Activated T-cell treated with anti-CD3 and anti-CD28 coated beads, Interleukin-2, amount 50 U/mL, for 4 hours (primary cell): ENCODE data around the gene IL36B. TPM values are rescaled to one million over a fixed set of nuclear protein-coding genes. Genes with fewer than 3 reads are reported as not detected.
"Not testable (repeated sequence)": the region's sequence is repeated elsewhere in the genome, so short reads cannot be mapped to it uniquely, and the experiment has no call there.

ENCODE experiments used
- ATAC-seq, 2 donors: fragments of 200-7000 bp; cut with Tn5 transposase; one replicate each; pipeline ENCODE4 v1.10.0; 2021
- DNase-seq: peaks from one replicate; pipeline ENCODE4 v3.0.0-alpha.2; 2020
- H3K27me3 Mint-ChIP-seq: one replicate; pipeline ENCODE4 v1.8.0; 2021; ENCODE audit warnings: low read depth, mixed read lengths
- H3K36me3 Mint-ChIP-seq: one replicate; pipeline ENCODE4 v1.8.0; 2022; ENCODE audit warnings: mixed read lengths; ENCODE audit not compliant: insufficient read depth
- H3K4me1 Mint-ChIP-seq: one replicate; pipeline ENCODE4 v1.8.0; 2021; ENCODE audit warnings: low read depth, mixed read lengths
- H3K4me3 Mint-ChIP-seq: one replicate; pipeline ENCODE4 v1.8.0; 2021; ENCODE audit warnings: mild to moderate bottlenecking, moderate library complexity, mixed read lengths
- H3K9me3 Mint-ChIP-seq: one replicate; pipeline ENCODE4 v1.8.0; 2021; ENCODE audit warnings: mixed read lengths
- total RNA-seq, 3 donors: library from RNA; stranded (reverse); gene quantifications; one replicate each; pipeline ENCODE4 v1.2.1, GENCODE V29; 2021

The IL36B gene
- total RNA-seq: not detected

- peaks cover 2% of the 10 kb centered on the region for H3K36me3 Mint-ChIP-seq
- ATAC-seq: no peak
These were observed at the start of gene IL36B for GRCh38 chr2:113052396-113052917. Gene IL36B (minus strand): TSS chr2:113052867.

GRCh38 chr2:113102133-113102532, 49.5 kb upstream of the IL36B start:
- H3K4me3 Mint-ChIP-seq: no peak overlapping the region
- peaks cover 1% of the 10 kb centered on the region for H3K27me3 Mint-ChIP-seq
- H3K36me3 Mint-ChIP-seq: no peaks in the 10 kb centered on the region
- peaks cover 17% of the 10 kb centered on the region for H3K9me3 Mint-ChIP-seq
- peaks cover 43% of the 10 kb centered on the region for H3K4me1 Mint-ChIP-seq
- ATAC-seq: no peak
- DNase-seq: no peak

More at GRCh38 chr2:113052396-113052917, at the start of gene IL36B:
- DNase-seq: no peak
- peaks cover 26% of the 10 kb centered on the region for H3K9me3 Mint-ChIP-seq
- no peak within 1 kb of the TSS for H3K4me3 Mint-ChIP-seq
- peaks cover 7% of the 10 kb centered on the region for H3K27me3 Mint-ChIP-seq
- peaks cover 4% of the 10 kb centered on the region for H3K4me1 Mint-ChIP-seq

- H3K27me3 Mint-ChIP-seq: peaks cover 1% of the 10 kb centered on the region
- H3K36me3 Mint-ChIP-seq: no peaks in the 10 kb centered on the region
- H3K4me1 Mint-ChIP-seq: peaks cover 23% of the 10 kb centered on the region
- ATAC-seq (no peak), DNase-seq (no peak)
- peaks cover 20% of the 10 kb centered on the region for H3K9me3 Mint-ChIP-seq
- peak overlapping the region; percentile 62 for H3K4me3 Mint-ChIP-seq
These were observed 45.9 kb upstream of the IL36B start for GRCh38 chr2:113098532-113098931.

- peaks cover 20% of the 10 kb centered on the region for H3K9me3 Mint-ChIP-seq
- H3K36me3 Mint-ChIP-seq: no peaks in the 10 kb centered on the region
- ATAC-seq (peak; percentile 94), DNase-seq (no peak)
- peaks cover 20% of the 10 kb centered on the region for H3K4me1 Mint-ChIP-seq
- H3K27me3 Mint-ChIP-seq: peaks cover 1% of the 10 kb centered on the region
- peak overlapping the region; percentile 62 for H3K4me3 Mint-ChIP-seq
These were observed 45.4 kb upstream of the IL36B start for GRCh38 chr2:113098041-113098440.

GRCh38 chr2:113096842-113097618, 44.4 kb upstream of the IL36B start:
- H3K27me3 Mint-ChIP-seq, H3K4me3 Mint-ChIP-seq, H3K36me3 Mint-ChIP-seq, DNase-seq: not testable (repeated sequence)
- H3K4me1 Mint-ChIP-seq: peaks cover 18% of the 10 kb centered on the region
- H3K9me3 Mint-ChIP-seq: peaks cover 15% of the 10 kb centered on the region
- peak in 1 of 2 donors; percentile 39 for ATAC-seq

- not testable (repeated sequence) for H3K36me3 Mint-ChIP-seq, H3K4me3 Mint-ChIP-seq, ATAC-seq, DNase-seq, H3K27me3 Mint-ChIP-seq
- Mint-ChIP-seq H3K4me1 (peaks cover 18% of the 10 kb centered on the region), H3K9me3 (peaks cover 15% of the 10 kb centered on the region)
These were observed 43.6 kb upstream of the IL36B start for GRCh38 chr2:113096306-113096705.

- Mint-ChIP-seq H3K4me1 (peaks cover 16% of the 10 kb centered on the region), H3K27me3 (no peaks in the 10 kb centered on the region), H3K9me3 (peaks cover 15% of the 10 kb centered on the region), H3K36me3 (no peaks in the 10 kb centered on the region), H3K4me3 (no peak overlapping the region)
- ATAC-seq: no peak
- DNase-seq: no peak
These were observed 40.9 kb upstream of the IL36B start for GRCh38 chr2:113093613-113093977.

GRCh38 chr2:113092864-113093612, 40.4 kb upstream of the IL36B start:
- H3K36me3 Mint-ChIP-seq: no peaks in the 10 kb centered on the region
- H3K4me3 Mint-ChIP-seq: no peak overlapping the region
- ATAC-seq: no peak
- DNase-seq: no peak
- peaks cover 11% of the 10 kb centered on the region for H3K4me1 Mint-ChIP-seq
- H3K27me3 Mint-ChIP-seq: no peaks in the 10 kb centered on the region
- H3K9me3 Mint-ChIP-seq: peaks cover 14% of the 10 kb centered on the region

- Mint-ChIP-seq H3K9me3 (peaks cover 6% of the 10 kb centered on the region), H3K4me1 (no peaks in the 10 kb centered on the region), H3K4me3 (no peak overlapping the region), H3K27me3 (peaks cover 2% of the 10 kb centered on the region), H3K36me3 (no peaks in the 10 kb centered on the region)
- DNase-seq: no peak
- no peak for ATAC-seq
These were observed 38.7 kb upstream of the IL36B start for GRCh38 chr2:113091231-113091896.

- ATAC-seq: no peak
- no peak for DNase-seq
These were observed 37.2 kb upstream of the IL36B start for GRCh38 chr2:113089916-113090315.

GRCh38 chr2:113088213-113088992, 35.7 kb upstream of the IL36B start:
- no peaks in the 10 kb centered on the region for H3K9me3 Mint-ChIP-seq
- H3K36me3 Mint-ChIP-seq: no peaks in the 10 kb centered on the region
- H3K27me3 Mint-ChIP-seq: peaks cover 2% of the 10 kb centered on the region
- no peak overlapping the region for H3K4me3 Mint-ChIP-seq
- ATAC-seq (no peak), DNase-seq (no peak)
- peaks cover 1% of the 10 kb centered on the region for H3K4me1 Mint-ChIP-seq

More at GRCh38 chr2:113089916-113090315, 37.2 kb upstream of the IL36B start:
- H3K36me3 Mint-ChIP-seq: no peaks in the 10 kb centered on the region
- peaks cover under 1% of the 10 kb centered on the region for H3K9me3 Mint-ChIP-seq
- peaks cover 2% of the 10 kb centered on the region for H3K27me3 Mint-ChIP-seq
- no peaks in the 10 kb centered on the region for H3K4me1 Mint-ChIP-seq
- H3K4me3 Mint-ChIP-seq: no peak overlapping the region

- H3K36me3 Mint-ChIP-seq: no peaks in the 10 kb centered on the region
- ATAC-seq: no peak
- peaks cover 5% of the 10 kb centered on the region for H3K27me3 Mint-ChIP-seq
These were observed 32.9 kb upstream of the IL36B start for GRCh38 chr2:113085542-113085941.

GRCh38 chr2:113084249-113085000, 31.8 kb upstream of the IL36B start:
- H3K4me1 Mint-ChIP-seq: peaks cover 6% of the 10 kb centered on the region
- DNase-seq: no peak
- peak; percentile 63 for ATAC-seq
- no peak overlapping the region for H3K4me3 Mint-ChIP-seq
- H3K36me3 Mint-ChIP-seq: no peaks in the 10 kb centered on the region
- H3K27me3 Mint-ChIP-seq: peaks cover 5% of the 10 kb centered on the region
- no peaks in the 10 kb centered on the region for H3K9me3 Mint-ChIP-seq

More at GRCh38 chr2:113085542-113085941, 32.9 kb upstream of the IL36B start:
- Mint-ChIP-seq H3K4me1 (peaks cover 6% of the 10 kb centered on the region), H3K9me3 (no peaks in the 10 kb centered on the region), H3K4me3 (no peak overlapping the region)
- DNase-seq: no peak
